GM12878 (cell line): ENCODE results near the gene TMEM150C. TPM values are rescaled to one million over a fixed set of nuclear protein-coding genes. Genes with fewer than 3 reads are reported as not detected.

Source experiments
- ATAC-seq: fragments of 200-7000 bp; cut with Tn5 transposase; 3 replicates; pipeline ENCODE4 v1.9.1; 2020; ENCODE audit warnings: mild to moderate bottlenecking, moderate library complexity
- BruUV-seq: library from RNA; stranded (reverse); fragments of 400-500 nt; replicated peaks from 2 replicates; lab custom pipeline; 2021; lab: Mats Ljungman, UMichigan
- CTCF ChIA-PET: fragments of 300-600 bp; sonication (Branson Sonifier 250); formaldehyde crosslinking; extraction: SDS; loops from one replicate; lab custom pipeline; 2021; ENCODE audit warnings: inconsistent platforms; lab: Yijun Ruan, JAX
- POLR2A ChIA-PET: fragments of 350-600 bp; formaldehyde crosslinking; extraction: SDS; loops from one replicate; lab custom pipeline; 2021; ENCODE audit warnings: inconsistent platforms; lab: Charles Lee
- RAD21 ChIA-PET: fragments of 300-600 bp; sonication (Branson Sonifier 250); formaldehyde crosslinking; loops from one replicate; lab custom pipeline; 2023; ENCODE audit warnings: antibody characterized with exemption; ENCODE audit not compliant: unreplicated experiment; lab: Charles Lee
- SMC1A ChIA-PET: fragments of 300-600 bp; sonication (Branson Sonifier 250); formaldehyde crosslinking; loops from one replicate; lab custom pipeline; 2023; ENCODE audit not compliant: unreplicated experiment, uncharacterized antibody; lab: Charles Lee
- DNase-seq: peaks from one replicate; pipeline ENCODE4 v3.0.0-alpha.2; 2011; ENCODE audit warnings: low read depth, low spot score
- FAIRE-seq: peaks from 3 replicates; lab custom pipeline; 2011; peaks lifted over from hg19 to GRCh38; lab: Jason Lieb, UNC
- H2AFZ ChIP-seq: 2 replicates; pipeline ENCODE4 v1.6.0; 2011; ENCODE audit warnings: low read depth, low read length, control low read depth; ENCODE audit not compliant: control insufficient read depth
- H3K27ac ChIP-seq: 2 replicates; pipeline ENCODE4 v1.5.1; 2011; ENCODE audit warnings: control low read depth; ENCODE audit not compliant: control insufficient read depth, insufficient read depth
- H3K27me3 ChIP-seq, 2 experiments: replicated peaks in 1 of 2; 2 replicates each; pipeline versions ENCODE4 v1.6.0 to v1.6.1; 2011; ENCODE audit warnings: low read length in 1 of 2; ENCODE audit not compliant: control insufficient read depth in 2 of 2, insufficient read depth in 2 of 2
- H3K36me3 ChIP-seq, 2 experiments: 2 replicates each; pipeline ENCODE4 v1.5.1; 2011; ENCODE audit warnings: low read length in 1 of 2; ENCODE audit not compliant: control insufficient read depth in 2 of 2, insufficient read depth in 2 of 2
- H3K4me1 ChIP-seq: 2 replicates; pipeline ENCODE4 v1.6.1; 2011; ENCODE audit warnings: mild to moderate bottlenecking, low read length, moderate library complexity, mixed read lengths; ENCODE audit not compliant: control insufficient read depth, insufficient read depth
- H3K4me2 ChIP-seq: 2 replicates; pipeline ENCODE4 v1.6.0; 2011; ENCODE audit warnings: control low read depth; ENCODE audit not compliant: control insufficient read depth, insufficient read depth
- H3K4me3 ChIP-seq: fragments of 200-600 bp; sonication (generic); 2 replicates; pipeline ENCODE4 v1.5.1; 2016
- H3K79me2 ChIP-seq: 2 replicates; pipeline ENCODE4 v1.6.0; 2011; ENCODE audit warnings: low read length; ENCODE audit not compliant: control insufficient read depth, insufficient read depth
- H3K9ac ChIP-seq: 2 replicates; pipeline ENCODE4 v1.8.0; 2011; ENCODE audit warnings: low read length, control low read depth, mixed read lengths; ENCODE audit not compliant: control insufficient read depth, insufficient read depth
- H3K9me3 ChIP-seq: replicated peaks from 3 replicates; pipeline ENCODE4 v1.5.1; 2011; ENCODE audit warnings: mild to moderate bottlenecking, low read length; ENCODE audit not compliant: control insufficient read depth, insufficient read depth
- H4K20me1 ChIP-seq: 2 replicates; pipeline ENCODE4 v1.6.0; 2011; ENCODE audit not compliant: control insufficient read depth, insufficient read depth
- FOXK2 ChIP-seq: fragments of 450-650 bp; IDR thresholded peaks from 2 replicates; pipeline ENCODE4 v1.6.1; 2017; ENCODE audit warnings: mild to moderate bottlenecking, moderate library complexity
- IKZF2 ChIP-seq, 2 experiments: fragments of 450-650 bp; IDR thresholded peaks; 2 replicates each; pipeline ENCODE4 v1.6.1; 2017; ENCODE audit warnings: mild to moderate bottlenecking in 2 of 2, moderate library complexity in 2 of 2
- RAD21 ChIP-seq: IDR thresholded peaks from 2 replicates; pipeline ENCODE4 v1.6.1; 2011; ENCODE audit warnings: mild to moderate bottlenecking, low read depth, low read length, moderate library complexity; ENCODE audit not compliant: insufficient read depth
- ZBED1 ChIP-seq: IDR thresholded peaks from 2 replicates; pipeline ENCODE4 v1.6.1; 2016; ENCODE audit warnings: borderline replicate concordance
- ZNF384 ChIP-seq: IDR thresholded peaks from 2 replicates; pipeline ENCODE4 v1.6.1; 2012; ENCODE audit warnings: low read depth, mild to moderate bottlenecking, low read length, improper control_type of control experiment, borderline replicate concordance
- WGBS: methylation state at CpG from one replicate; pipeline ENCODE4 v1.1.6; 2016; ENCODE audit warnings: low lambda C conversion rate; ENCODE audit not compliant: insufficient replicate concordance, insufficient coverage; ENCODE audit errors: missing lambda C conversion rate; 5-methylcytosine and 5-hydroxymethylcytosine counted together
- in situ Hi-C: fragments of 300-500 bp; cut with MboI; formaldehyde crosslinking; loops from 9 replicates; pipeline ENCODE4 v1.14.3; 2018; ENCODE audit warnings: mixed read lengths
- intact Hi-C: fragments of 100-400 bp; cut with micrococcal nuclease; formaldehyde crosslinking; loops from one replicate; pipeline ENCODE4 v1.14.2; 2022; ENCODE audit not compliant: unreplicated experiment
- polyA plus RNA-seq, 11 experiments: library from polyadenylated mRNA; depleted of rRNA in 4 of 11; unstranded in 6 of 11; stranded (reverse) in 5 of 11; fragments of >200 nt; fragmentation: Nextera tagmentation in 4 of 11; fragmentation: Illumina TruSeq in 1 of 11; extraction: Ambion mirVana in 4 of 11; extraction: Trizol in 1 of 11; gene quantifications; 1 replicate in 1 of 11; 2 replicates in 10 of 11; pipeline versions ENCODE4 v1.2.1 to v1.2.3, GENCODE V29; 2011 to 2016; ENCODE audit warnings: inconsistent platforms in 2 of 11, missing spikeins in 2 of 11, low read depth in 1 of 11
- total RNA-seq, 4 experiments: library from RNA; depleted of rRNA in 3 of 4; stranded (reverse); fragments of >200 nt in 3 of 4; fragmentation: Illumina TruSeq in 1 of 4; extraction: Trizol in 1 of 4; gene quantifications; 2 replicates each; pipeline versions ENCODE4 v1.2.1 to v1.2.3, GENCODE V29; 2013 to 2021

The TMEM150C gene
- total and polyA plus RNA-seq, 10 of the 15 experiments (the other 5 are each of a cell fraction or from before 2014, with no cell fraction given), result 0.04 to 0.78 (median 0.13) TPM; not detected in 2

- no peak for TF ChIP-seq ZBED1
- H2AFZ ChIP-seq, result no peak overlapping the region
- H3K9ac ChIP-seq, result no peak overlapping the region
- H3K27ac ChIP-seq, result no peak overlapping the region
- ATAC-seq (no peak), FAIRE-seq (no peak), DNase-seq (no peak)
- no peaks in the 10 kb centered on the region for H3K4me1 ChIP-seq
- no peak overlapping the region for H3K4me3 ChIP-seq
- peaks cover 0 to under 1% of the 10 kb centered on the region in 2 experiments; a peak in 2 of 4 replicates for H3K27me3 ChIP-seq
- H3K79me2 ChIP-seq, result no peaks in the 10 kb centered on the region
- ChIA-PET CTCF (interaction anchor here (0.6 to 0.7 kb wide), 2 partner anchors 837 to 904 kb away, joined by 3 to 5 read pairs; no protein-coding TSS in a partner anchor), RAD21 (no interaction called here), SMC1A (no interaction called here), POLR2A (no interaction called here)
- H3K9me3 ChIP-seq, result no peaks in the 10 kb centered on the region
- intact Hi-C loops, result no loop called here
- BruUV-seq, result no TSS peak
- H4K20me1 ChIP-seq, result no peaks in the 10 kb centered on the region
- in situ Hi-C loops, result no loop called here
- no peaks in the 10 kb centered on the region for H3K36me3 ChIP-seq
- no peak overlapping the region for H3K4me2 ChIP-seq
- WGBS, result 48% methylated on average over 7 of the region's 7 CpGs
These were observed 5.7 kb upstream of the TMEM150C start for GRCh38 chr4:82567444-82567843.

GRCh38 chr4:82562564-82562854, 721 bp upstream of the TMEM150C start:
- POLR2A ChIA-PET, result no interaction called here
- no peak overlapping the region for H3K4me2 ChIP-seq
- in situ Hi-C loops, result no loop called here

More at GRCh38 chr4:82562564-82562854, 721 bp upstream of the TMEM150C start:
- no peak overlapping the region for H2AFZ ChIP-seq
- no peak overlapping the region for H3K4me3 ChIP-seq
- H3K4me1 ChIP-seq, result no peaks in the 10 kb centered on the region
- no peak for ATAC-seq
- H3K27me3 ChIP-seq, result peaks cover 1 to 13% of the 10 kb centered on the region in 2 experiments
- H3K79me2 ChIP-seq, result no peaks in the 10 kb centered on the region
- TF ChIP-seq RAD21, result no peak
- TF ChIP-seq FOXK2, result no peak
- TF ChIP-seq ZNF384, result no peak
- TF ChIP-seq IKZF2 (IDR thresholded peaks at IDR 0.05), result no peak
- no peaks in the 10 kb centered on the region for H3K9me3 ChIP-seq
- 47% methylated on average over 4 of the region's 4 CpGs for WGBS
- no peak for FAIRE-seq
- CTCF ChIA-PET, result no interaction called here
- DNase-seq, result no peak
- H4K20me1 ChIP-seq, result no peaks in the 10 kb centered on the region
- no peaks in the 10 kb centered on the region for H3K36me3 ChIP-seq
- no TSS peak for BruUV-seq
- SMC1A ChIA-PET, result no interaction called here
- intact Hi-C loops, result no loop called here
- no peak overlapping the region for H3K27ac ChIP-seq
- no peak overlapping the region for H3K9ac ChIP-seq
- RAD21 ChIA-PET, result no interaction called here
